OCI-LY7 (cell line): ENCODE data around the gene DNASE2. TPM values are rescaled to one million over a fixed set of nuclear protein-coding genes. Genes with fewer than 3 reads are reported as not detected.

Experiments used
- BruUV-seq: library from RNA; stranded (reverse); fragments of 400-500 nt; replicated peaks from 2 replicates; lab custom pipeline; 2021; lab: Mats Ljungman, UMichigan
- CTCF ChIA-PET: fragments of 300-600 bp; sonication (Branson Sonifier 250); formaldehyde crosslinking; loops from one replicate; lab custom pipeline; 2022; ENCODE audit warnings: antibody characterized with exemption; ENCODE audit not compliant: unreplicated experiment; lab: Charles Lee
- POLR2A ChIA-PET: fragments of 300-600 bp; sonication (Branson Sonifier 250); formaldehyde crosslinking; loops from one replicate; lab custom pipeline; 2022; ENCODE audit warnings: antibody characterized with exemption; lab: Charles Lee
- DNase-seq: peaks from one replicate; pipeline ENCODE4 v3.0.0-alpha.2; 2015; ENCODE audit warnings: low spot score
- H2AFZ ChIP-seq: fragments of 200-600 bp; sonication (generic), shearing (Covaris generic); 2 replicates; pipeline ENCODE4 v1.6.1; 2014; ENCODE audit warnings: mild to moderate bottlenecking, antibody characterized with exemption, low read length, moderate library complexity
- H3K27ac ChIP-seq: fragments of 200-600 bp; sonication (generic); 2 replicates; pipeline ENCODE4 v1.5.1; 2014; ENCODE audit warnings: mixed run types, low read depth, mild to moderate bottlenecking, moderate library complexity, low read length, inconsistent platforms; ENCODE audit not compliant: poor library complexity, severe bottlenecking
- H3K36me3 ChIP-seq: fragments of 200-600 bp; sonication (generic); 2 replicates; pipeline ENCODE4 v1.6.1; 2014; ENCODE audit warnings: mild to moderate bottlenecking, antibody characterized with exemption, low read length, moderate library complexity, mixed read lengths; ENCODE audit not compliant: insufficient read depth
- H3K4me1 ChIP-seq: fragments of 200-600 bp; sonication (generic); 2 replicates; pipeline ENCODE4 v1.5.1; 2014; ENCODE audit warnings: mild to moderate bottlenecking, low read length; ENCODE audit not compliant: insufficient read depth, poor library complexity, severe bottlenecking
- H3K4me2 ChIP-seq: fragments of 200-600 bp; sonication (generic); 2 replicates; pipeline ENCODE4 v1.6.1; 2014; ENCODE audit warnings: mild to moderate bottlenecking, low read length
- H3K4me3 ChIP-seq: fragments of 200-600 bp; sonication (generic); 2 replicates; pipeline ENCODE4 v1.5.1; 2014; ENCODE audit warnings: mild to moderate bottlenecking, low read depth, low read length; ENCODE audit not compliant: poor library complexity, severe bottlenecking
- H3K79me2 ChIP-seq: fragments of 200-600 bp; sonication (generic); 2 replicates; pipeline ENCODE4 v1.6.1; 2016; ENCODE audit warnings: low read depth, mild to moderate bottlenecking, low read length, moderate library complexity, mixed read lengths; ENCODE audit not compliant: insufficient read depth
- H3K9me2 ChIP-seq: fragments of 200-600 bp; sonication (generic); 2 replicates; pipeline ENCODE4 v1.6.1; 2016; ENCODE audit warnings: mild to moderate bottlenecking, low read length, mixed read lengths; ENCODE audit not compliant: insufficient read depth
- H3K9me3 ChIP-seq: fragments of 200-600 bp; sonication (generic); 2 replicates; pipeline ENCODE4 v1.6.1; 2014; ENCODE audit warnings: mild to moderate bottlenecking, mixed run types, low read length, mixed read lengths
- H4K20me1 ChIP-seq: fragments of 200-600 bp; sonication (generic); 2 replicates; pipeline ENCODE4 v1.6.1; 2014; ENCODE audit warnings: mild to moderate bottlenecking, antibody characterized with exemption, low read length, moderate library complexity, mixed read lengths; ENCODE audit not compliant: insufficient read depth
- EZH2phosphoT487 ChIP-seq: fragments of 200-600 bp; sonication (generic); IDR thresholded peaks from 2 replicates; pipeline ENCODE4 v1.6.1; 2018; ENCODE audit warnings: low read depth, borderline replicate concordance, mild to moderate bottlenecking, mixed run types, antibody characterized with exemption, low read length, moderate library complexity, mixed read lengths
- intact Hi-C: fragments of 100-400 bp; cut with micrococcal nuclease; formaldehyde crosslinking; loops from one replicate; pipeline ENCODE4 v1.10.0; 2022; ENCODE audit not compliant: unreplicated experiment
- total RNA-seq, 2 experiments: library from RNA; depleted of rRNA in 1 of 2; stranded (reverse); fragments of >200 nt in 1 of 2; shearing (Covaris generic) in 1 of 2; gene quantifications; 2 replicates each; pipeline ENCODE4 v1.2.3, GENCODE V29; 2014 to 2022
- TF ChIP-seq, protein P1 (sequence below): fragments of 200-600 bp; sonication (generic); conservative IDR thresholded peaks from 2 replicates; pipeline ENCODE4 v1.5.1; 2014; ENCODE audit warnings: mild to moderate bottlenecking, antibody characterized with exemption, low read length, moderate library complexity, mixed read lengths

The DNASE2 gene
- total RNA-seq, 2 experiments from 2014 or later = 32.4 to 33.7 TPM

GRCh38 chr19:12867120-12868099 is 13.8 kb downstream of the DNASE2 start:
- Histone ChIP-seq H3K9me2 (no peaks in the 10 kb centered on the region), H3K4me3 (peak overlapping the region; percentile 68), H3K4me1 (peaks cover 14% of the 10 kb centered on the region), H4K20me1 (no peaks in the 10 kb centered on the region), H3K36me3 (no peaks in the 10 kb centered on the region), H2AFZ (peak overlapping the region; percentile 87), H3K9me3 (no peaks in the 10 kb centered on the region), H3K27ac (peak overlapping the region; percentile 16), H3K4me2 (peak overlapping the region; percentile 94), H3K79me2 (no peaks in the 10 kb centered on the region)
- no peak for TF ChIP-seq EZH2phosphoT487
- TF ChIP-seq, protein P1, sequence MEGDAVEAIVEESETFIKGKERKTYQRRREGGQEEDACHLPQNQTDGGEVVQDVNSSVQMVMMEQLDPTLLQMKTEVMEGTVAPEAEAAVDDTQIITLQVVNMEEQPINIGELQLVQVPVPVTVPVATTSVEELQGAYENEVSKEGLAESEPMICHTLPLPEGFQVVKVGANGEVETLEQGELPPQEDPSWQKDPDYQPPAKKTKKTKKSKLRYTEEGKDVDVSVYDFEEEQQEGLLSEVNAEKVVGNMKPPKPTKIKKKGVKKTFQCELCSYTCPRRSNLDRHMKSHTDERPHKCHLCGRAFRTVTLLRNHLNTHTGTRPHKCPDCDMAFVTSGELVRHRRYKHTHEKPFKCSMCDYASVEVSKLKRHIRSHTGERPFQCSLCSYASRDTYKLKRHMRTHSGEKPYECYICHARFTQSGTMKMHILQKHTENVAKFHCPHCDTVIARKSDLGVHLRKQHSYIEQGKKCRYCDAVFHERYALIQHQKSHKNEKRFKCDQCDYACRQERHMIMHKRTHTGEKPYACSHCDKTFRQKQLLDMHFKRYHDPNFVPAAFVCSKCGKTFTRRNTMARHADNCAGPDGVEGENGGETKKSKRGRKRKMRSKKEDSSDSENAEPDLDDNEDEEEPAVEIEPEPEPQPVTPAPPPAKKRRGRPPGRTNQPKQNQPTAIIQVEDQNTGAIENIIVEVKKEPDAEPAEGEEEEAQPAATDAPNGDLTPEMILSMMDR = peak; percentile 44; the same call in 1 of the 2 replicates
- POLR2A ChIA-PET = no interaction called here
- intact Hi-C loops = no loop called here
- CTCF ChIA-PET = no interaction called here
- DNase-seq = peak; percentile 78
- no TSS peak for BruUV-seq

- CTCF ChIA-PET = no interaction called here
- H2AFZ ChIP-seq = peak overlapping the region; percentile 87; the same call in 1 of the 2 replicates
- TF ChIP-seq, protein P1 = no peak
- no peak for TF ChIP-seq EZH2phosphoT487
- no peaks in the 10 kb centered on the region for H3K9me2 ChIP-seq
- H3K4me1 ChIP-seq = peaks cover 14% of the 10 kb centered on the region
- POLR2A ChIA-PET = no interaction called here
- DNase-seq = no peak
- H3K27ac ChIP-seq = no peak overlapping the region
- no TSS peak for BruUV-seq
- no peaks in the 10 kb centered on the region for H3K9me3 ChIP-seq
- intact Hi-C loops = no loop called here
- no peaks in the 10 kb centered on the region for H3K36me3 ChIP-seq
- H4K20me1 ChIP-seq = no peaks in the 10 kb centered on the region
- H3K4me2 ChIP-seq = peak overlapping the region; percentile 94; the same call in 1 of the 2 replicates
- no peaks in the 10 kb centered on the region for H3K79me2 ChIP-seq
- H3K4me3 ChIP-seq = peak overlapping the region; percentile 68
Observed at GRCh38 chr19:12866416-12867119, 14.7 kb downstream of the DNASE2 start.
